Measurements from ENCODE around the gene NUDT3. TPM values are rescaled to one million over a fixed set of nuclear protein-coding genes. Genes with fewer than 3 reads are reported as not detected.

NUDT3 gene
- total and polyA plus RNA-seq, 9 of the 15 experiments (the other 6 are each of a cell fraction or from before 2014, with no cell fraction given): 5.4 to 81.2 (median 56.4) TPM

- TF ChIP-seq ZNF347 (CRISPR knock-in tag; IDR thresholded peaks at IDR 0.05; ENCODE audit: low read depth) (no peak), ZNF175 (CRISPR knock-in tag; IDR thresholded peaks at IDR 0.05; ENCODE audit: low read depth) (peak; percentile 73; the same call in 1 of the 2 replicates), TCF3 (CRISPR knock-in tag; IDR thresholded peaks at IDR 0.05) (peak; percentile 85), MXI1 (IDR thresholded peaks at IDR 0.05; ENCODE audit: low read depth, low read length) (0 out of 2 replicates have a peak, but pooled peaks have one; percentile 21), CREM (IDR thresholded peaks at IDR 0.05; ENCODE audit: low read depth) (peak; percentile 51), BHLHE40 (IDR thresholded peaks at IDR 0.05; ENCODE audit: low read length) (peak; percentile 40; the same call in 1 of the 2 replicates), ZNF217 (CRISPR knock-in tag; IDR thresholded peaks at IDR 0.05) (no peak), SAFB (IDR thresholded peaks at IDR 0.05; ENCODE audit: borderline replicate concordance, low read depth, low read length) (no peak), MNT (conservative IDR thresholded peaks at IDR 0.05) (peak; percentile 83 to 86), EHMT2 (IDR thresholded peaks at IDR 0.05) (peak; percentile 43; the same call in 1 of the 2 replicates), HMG20B (CRISPR knock-in tag; IDR thresholded peaks at IDR 0.05) (no peak)
Measured at GRCh38 chr6:34276881-34277762, 115.3 kb downstream of the NUDT3 start (continued).
